ENCODE measurements around the gene TM4SF4.

GRCh38 chr3:149542375-149543312 lies 68.1 kb downstream of the TM4SF4 start:
- TF ChIP-seq EZH2 (IDR thresholded peaks at IDR 0.05; ENCODE audit: low read depth) (no peak), CTCF (conservative IDR thresholded peaks at IDR 0.05) (no peak)

All from PC-9 (cell line).